WTC11 (cell line): ENCODE results near the gene TMEM116. TPM values are rescaled to one million over a fixed set of nuclear protein-coding genes. Genes with fewer than 3 reads are reported as not detected.

ENCODE experiments used
- ATAC-seq: fragments of 200-7000 bp; cut with Tn5 transposase; 2 replicates; pipeline ENCODE4 v1.10.0; 2021; ENCODE audit warnings: mild to moderate bottlenecking, moderate library complexity
- CTCF ChIA-PET: fragments of 300-600 bp; sonication (Branson Sonifier 250); formaldehyde crosslinking; loops from one replicate; lab custom pipeline; 2021; ENCODE audit warnings: antibody characterized with exemption; lab: Charles Lee
- POLR2A ChIA-PET: fragments of 350-600 bp; sonication (Branson Sonifier 250); formaldehyde crosslinking; loops from one replicate; lab custom pipeline; 2021; ENCODE audit warnings: antibody characterized with exemption; lab: Charles Lee
- DNase-seq: peaks from one replicate; pipeline ENCODE4 v3.0.0; 2021; ENCODE audit warnings: low spot score
- H3K27ac Mint-ChIP-seq: 2 replicates; pipeline ENCODE4 v1.8.0; 2021; ENCODE audit warnings: mixed read lengths
- H3K27me3 Mint-ChIP-seq: 2 replicates; pipeline ENCODE4 v1.8.0; 2021; ENCODE audit warnings: low read depth, mild to moderate bottlenecking, moderate library complexity, mixed read lengths
- H3K36me3 Mint-ChIP-seq: 2 replicates; pipeline ENCODE4 v1.8.0; 2021; ENCODE audit warnings: mixed read lengths
- H3K4me1 Mint-ChIP-seq: 2 replicates; pipeline ENCODE4 v1.8.0; 2022; ENCODE audit warnings: mixed read lengths
- H3K4me3 Mint-ChIP-seq: 2 replicates; pipeline ENCODE4 v1.8.0; 2021; ENCODE audit warnings: mild to moderate bottlenecking, moderate library complexity, mixed read lengths
- H3K9me3 Mint-ChIP-seq: 2 replicates; pipeline ENCODE4 v1.8.0; 2021; ENCODE audit warnings: mixed read lengths
- ATF1 ChIP-seq: sonication (generic); formaldehyde crosslinking; IDR thresholded peaks from 2 replicates; pipeline ENCODE4 v1.8.1; 2023; ENCODE audit warnings: mild to moderate bottlenecking, moderate library complexity, missing genetic modification reagents
- CBFB ChIP-seq: sonication (generic); formaldehyde crosslinking; IDR thresholded peaks from 2 replicates; pipeline ENCODE4 v1.8.1; 2022; ENCODE audit warnings: mild to moderate bottlenecking, low read depth, missing genetic modification reagents
- CREM ChIP-seq: sonication (generic); formaldehyde crosslinking; IDR thresholded peaks from 2 replicates; pipeline ENCODE4 v1.8.1; 2022; ENCODE audit warnings: mild to moderate bottlenecking, missing genetic modification reagents, moderate library complexity
- ELF4 ChIP-seq: sonication (generic); formaldehyde crosslinking; IDR thresholded peaks from 2 replicates; pipeline ENCODE4 v1.8.1; 2022; ENCODE audit warnings: low read depth, mild to moderate bottlenecking, moderate library complexity, missing genetic modification reagents
- FOXK1 ChIP-seq: sonication (generic); formaldehyde crosslinking; IDR thresholded peaks from 2 replicates; pipeline ENCODE4 v1.8.0; 2022; ENCODE audit warnings: mild to moderate bottlenecking, moderate library complexity, missing genetic modification reagents
- IRF2 ChIP-seq: sonication (generic); formaldehyde crosslinking; IDR thresholded peaks from 2 replicates; pipeline ENCODE4 v1.8.0; 2022; ENCODE audit warnings: low read depth, missing genetic modification reagents, borderline replicate concordance
- MXD4 ChIP-seq: fragments of 250-450 bp; sonication (Bioruptor Pico); IDR thresholded peaks from 2 replicates; pipeline ENCODE4 v1.8.0; 2021; ENCODE audit warnings: mild to moderate bottlenecking, moderate library complexity, borderline replicate concordance
- PRRX2 ChIP-seq: fragments of 250-450 bp; sonication (Bioruptor Pico); IDR thresholded peaks from 2 replicates; pipeline ENCODE4 v1.8.0; 2021; ENCODE audit warnings: mild to moderate bottlenecking
- RELA ChIP-seq: sonication (generic); formaldehyde crosslinking; IDR thresholded peaks from 2 replicates; pipeline ENCODE4 v1.8.1; 2022; ENCODE audit warnings: missing genetic modification reagents, mild to moderate bottlenecking, borderline replicate concordance
- RORB ChIP-seq: fragments of 250-450 bp; sonication (Bioruptor Pico); IDR thresholded peaks from 2 replicates; pipeline ENCODE4 v1.9.0; 2021; ENCODE audit warnings: mild to moderate bottlenecking
- SMAD4 ChIP-seq: sonication (generic); formaldehyde crosslinking; IDR thresholded peaks from 2 replicates; pipeline ENCODE4 v1.8.0; 2022; ENCODE audit warnings: mild to moderate bottlenecking, missing genetic modification reagents
- SOX15 ChIP-seq: fragments of 250-450 bp; sonication (Bioruptor Pico); IDR thresholded peaks from 2 replicates; pipeline ENCODE4 v1.9.0; 2021; ENCODE audit warnings: mild to moderate bottlenecking
- ZNF423 ChIP-seq: fragments of 250-450 bp; sonication (Bioruptor Pico); IDR thresholded peaks from 2 replicates; pipeline ENCODE4 v2.1.2; 2022; ENCODE audit warnings: mild to moderate bottlenecking, moderate library complexity
- total RNA-seq: library from RNA; stranded (reverse); gene quantifications from 3 replicates; pipeline ENCODE4 v1.2.3, GENCODE V29; 2021
- TF ChIP-seq, protein P1 (sequence below): fragments of 200-600 bp; IDR thresholded peaks from 2 replicates; pipeline ENCODE4 v1.8.0; 2022; ENCODE audit warnings: antibody characterized with exemption
- TF ChIP-seq, protein P2 (sequence below): fragments of 250-450 bp; sonication (Bioruptor Pico); conservative IDR thresholded peaks from 2 replicates; pipeline ENCODE4 v1.9.0; 2021; ENCODE audit warnings: mild to moderate bottlenecking
- TF ChIP-seq, protein P3 (sequence below): sonication (generic); formaldehyde crosslinking; IDR thresholded peaks from 2 replicates; pipeline ENCODE4 v1.8.1; 2023; ENCODE audit warnings: mild to moderate bottlenecking, missing genetic modification reagents, moderate library complexity
- TF ChIP-seq, protein P4 (sequence below): sonication (generic); formaldehyde crosslinking; IDR thresholded peaks from 2 replicates; pipeline ENCODE4 v1.8.1; 2022; ENCODE audit warnings: mild to moderate bottlenecking, moderate library complexity, missing genetic modification reagents
- TF ChIP-seq, protein P5 (sequence below): sonication (generic); formaldehyde crosslinking; conservative IDR thresholded peaks from 2 replicates; pipeline ENCODE4 v1.8.1; 2023; ENCODE audit warnings: mild to moderate bottlenecking, low read depth, missing genetic modification reagents, moderate library complexity
- TF ChIP-seq, protein P6 (sequence below): fragments of 250-450 bp; sonication (Bioruptor Pico); IDR thresholded peaks from 2 replicates; pipeline ENCODE4 v1.9.0; 2021; ENCODE audit warnings: mild to moderate bottlenecking

Gene TMEM116
- total RNA-seq, 1 experiment from 2014 or later, result 7.8 TPM

DNA sequence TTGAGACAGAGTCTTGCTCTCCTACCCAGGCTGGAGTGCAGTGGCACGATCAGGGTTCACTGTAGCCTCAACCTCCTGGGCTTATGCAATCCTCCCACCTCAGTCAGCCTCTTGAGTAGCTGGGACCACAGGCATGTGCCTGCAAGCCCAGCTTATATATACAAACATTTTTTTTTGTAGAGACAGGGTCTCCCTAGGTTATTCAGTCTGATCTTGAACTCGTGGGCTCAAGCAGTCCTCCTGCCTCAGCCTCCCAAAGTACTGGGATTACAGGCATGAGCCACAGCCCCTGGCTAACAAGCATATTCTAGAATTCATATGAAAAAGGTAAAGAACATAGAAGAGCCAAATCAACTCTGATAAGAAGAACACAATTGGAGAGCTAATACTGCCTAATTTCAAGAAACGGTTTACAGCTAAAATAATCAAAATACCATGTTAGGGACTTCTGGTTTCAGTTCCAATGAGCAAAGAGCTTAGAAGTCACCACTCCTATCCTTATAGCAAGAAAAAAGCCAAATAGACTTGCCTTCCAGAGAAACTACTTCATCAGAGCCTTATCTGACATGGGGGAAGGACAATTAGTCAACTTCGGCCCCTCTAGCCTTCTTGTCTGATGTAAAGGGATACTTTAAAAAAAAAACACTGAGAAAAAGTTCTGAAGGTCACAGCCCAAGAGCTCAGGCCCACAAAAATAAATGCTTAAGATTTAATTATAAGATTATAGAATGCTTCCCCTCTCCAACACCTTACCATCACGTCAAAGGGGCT, 37.6 kb downstream of the TMEM116 start (continued):
- TF ChIP-seq, protein P1, sequence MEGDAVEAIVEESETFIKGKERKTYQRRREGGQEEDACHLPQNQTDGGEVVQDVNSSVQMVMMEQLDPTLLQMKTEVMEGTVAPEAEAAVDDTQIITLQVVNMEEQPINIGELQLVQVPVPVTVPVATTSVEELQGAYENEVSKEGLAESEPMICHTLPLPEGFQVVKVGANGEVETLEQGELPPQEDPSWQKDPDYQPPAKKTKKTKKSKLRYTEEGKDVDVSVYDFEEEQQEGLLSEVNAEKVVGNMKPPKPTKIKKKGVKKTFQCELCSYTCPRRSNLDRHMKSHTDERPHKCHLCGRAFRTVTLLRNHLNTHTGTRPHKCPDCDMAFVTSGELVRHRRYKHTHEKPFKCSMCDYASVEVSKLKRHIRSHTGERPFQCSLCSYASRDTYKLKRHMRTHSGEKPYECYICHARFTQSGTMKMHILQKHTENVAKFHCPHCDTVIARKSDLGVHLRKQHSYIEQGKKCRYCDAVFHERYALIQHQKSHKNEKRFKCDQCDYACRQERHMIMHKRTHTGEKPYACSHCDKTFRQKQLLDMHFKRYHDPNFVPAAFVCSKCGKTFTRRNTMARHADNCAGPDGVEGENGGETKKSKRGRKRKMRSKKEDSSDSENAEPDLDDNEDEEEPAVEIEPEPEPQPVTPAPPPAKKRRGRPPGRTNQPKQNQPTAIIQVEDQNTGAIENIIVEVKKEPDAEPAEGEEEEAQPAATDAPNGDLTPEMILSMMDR, result no peak
- TF ChIP-seq, protein P2, sequence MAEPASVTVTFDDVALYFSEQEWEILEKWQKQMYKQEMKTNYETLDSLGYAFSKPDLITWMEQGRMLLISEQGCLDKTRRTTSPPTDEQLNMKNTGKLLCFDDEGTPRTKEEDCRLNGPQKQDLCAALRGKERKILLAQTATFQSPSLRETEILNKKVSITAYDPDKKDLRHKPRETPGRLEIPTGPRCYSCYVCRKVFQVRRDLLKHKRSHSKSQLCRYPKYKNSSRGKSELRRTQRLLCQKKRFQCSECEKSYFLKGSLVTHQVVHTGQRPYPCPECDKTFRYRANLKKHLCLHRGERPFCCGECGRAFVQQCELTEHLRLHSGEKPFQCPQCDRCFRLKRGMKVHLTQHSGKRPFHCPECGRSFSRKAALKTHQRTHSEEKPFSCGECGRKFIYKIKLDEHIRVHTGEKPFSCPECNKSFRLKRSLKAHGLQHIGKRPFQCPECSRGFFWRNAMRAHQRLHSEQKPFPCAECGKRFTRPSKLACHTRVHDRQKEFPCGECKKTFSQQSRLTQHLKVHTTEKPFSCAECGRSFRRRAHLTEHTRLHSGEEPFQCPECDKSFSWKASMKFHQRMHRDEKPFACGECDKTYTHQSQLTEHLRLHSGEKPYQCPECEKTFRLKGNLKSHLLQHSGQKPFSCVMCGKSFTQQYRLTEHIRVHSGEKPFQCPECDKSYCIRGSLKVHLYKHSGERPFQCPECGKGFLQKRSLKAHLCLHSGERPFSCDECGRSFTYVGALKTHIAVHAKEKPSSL (CRISPR knock-in tag), result no peak
- no peak for TF ChIP-seq IRF2 (CRISPR knock-in tag)
- TF ChIP-seq, protein P3, sequence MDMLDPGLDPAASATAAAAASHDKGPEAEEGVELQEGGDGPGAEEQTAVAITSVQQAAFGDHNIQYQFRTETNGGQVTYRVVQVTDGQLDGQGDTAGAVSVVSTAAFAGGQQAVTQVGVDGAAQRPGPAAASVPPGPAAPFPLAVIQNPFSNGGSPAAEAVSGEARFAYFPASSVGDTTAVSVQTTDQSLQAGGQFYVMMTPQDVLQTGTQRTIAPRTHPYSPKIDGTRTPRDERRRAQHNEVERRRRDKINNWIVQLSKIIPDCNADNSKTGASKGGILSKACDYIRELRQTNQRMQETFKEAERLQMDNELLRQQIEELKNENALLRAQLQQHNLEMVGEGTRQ, result no peak
- no peak for TF ChIP-seq SOX15 (CRISPR knock-in tag)

DNA sequence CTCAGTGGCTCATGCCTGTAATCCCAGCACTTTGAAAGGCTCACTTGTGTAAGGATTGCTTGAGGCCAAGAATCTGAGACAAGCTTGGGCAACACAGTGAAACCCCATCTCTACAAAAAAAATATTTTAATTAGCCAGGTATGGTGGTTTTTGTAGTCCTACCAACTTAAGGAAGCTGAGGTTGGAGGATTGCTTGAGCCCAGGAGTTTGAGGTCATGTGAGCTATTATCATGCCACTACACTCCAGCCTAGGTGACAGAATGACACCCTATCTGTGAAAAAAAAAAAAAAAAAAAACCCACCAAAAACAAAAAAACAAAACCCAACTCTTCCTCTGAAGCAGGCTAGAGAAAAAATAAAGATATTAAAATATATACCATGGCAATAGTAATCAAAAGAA, 41.2 kb downstream of the TMEM116 start:
- DNase-seq, result no peak
- POLR2A ChIA-PET, result no interaction called here
- TF ChIP-seq ZNF423 (CRISPR knock-in tag), result no peak
- TF ChIP-seq CBFB (CRISPR knock-in tag), result no peak
- TF ChIP-seq, protein P4, sequence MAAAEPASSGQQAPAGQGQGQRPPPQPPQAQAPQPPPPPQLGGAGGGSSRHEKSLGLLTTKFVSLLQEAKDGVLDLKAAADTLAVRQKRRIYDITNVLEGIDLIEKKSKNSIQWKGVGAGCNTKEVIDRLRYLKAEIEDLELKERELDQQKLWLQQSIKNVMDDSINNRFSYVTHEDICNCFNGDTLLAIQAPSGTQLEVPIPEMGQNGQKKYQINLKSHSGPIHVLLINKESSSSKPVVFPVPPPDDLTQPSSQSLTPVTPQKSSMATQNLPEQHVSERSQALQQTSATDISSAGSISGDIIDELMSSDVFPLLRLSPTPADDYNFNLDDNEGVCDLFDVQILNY (CRISPR knock-in tag), result no peak
- TF ChIP-seq, protein P5, sequence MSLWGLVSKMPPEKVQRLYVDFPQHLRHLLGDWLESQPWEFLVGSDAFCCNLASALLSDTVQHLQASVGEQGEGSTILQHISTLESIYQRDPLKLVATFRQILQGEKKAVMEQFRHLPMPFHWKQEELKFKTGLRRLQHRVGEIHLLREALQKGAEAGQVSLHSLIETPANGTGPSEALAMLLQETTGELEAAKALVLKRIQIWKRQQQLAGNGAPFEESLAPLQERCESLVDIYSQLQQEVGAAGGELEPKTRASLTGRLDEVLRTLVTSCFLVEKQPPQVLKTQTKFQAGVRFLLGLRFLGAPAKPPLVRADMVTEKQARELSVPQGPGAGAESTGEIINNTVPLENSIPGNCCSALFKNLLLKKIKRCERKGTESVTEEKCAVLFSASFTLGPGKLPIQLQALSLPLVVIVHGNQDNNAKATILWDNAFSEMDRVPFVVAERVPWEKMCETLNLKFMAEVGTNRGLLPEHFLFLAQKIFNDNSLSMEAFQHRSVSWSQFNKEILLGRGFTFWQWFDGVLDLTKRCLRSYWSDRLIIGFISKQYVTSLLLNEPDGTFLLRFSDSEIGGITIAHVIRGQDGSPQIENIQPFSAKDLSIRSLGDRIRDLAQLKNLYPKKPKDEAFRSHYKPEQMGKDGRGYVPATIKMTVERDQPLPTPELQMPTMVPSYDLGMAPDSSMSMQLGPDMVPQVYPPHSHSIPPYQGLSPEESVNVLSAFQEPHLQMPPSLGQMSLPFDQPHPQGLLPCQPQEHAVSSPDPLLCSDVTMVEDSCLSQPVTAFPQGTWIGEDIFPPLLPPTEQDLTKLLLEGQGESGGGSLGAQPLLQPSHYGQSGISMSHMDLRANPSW (CRISPR knock-in tag), result no peak
- TF ChIP-seq RELA (CRISPR knock-in tag), result no peak
- TF ChIP-seq FOXK1 (CRISPR knock-in tag), result no peak
- TF ChIP-seq CREM (CRISPR knock-in tag), result no peak
- no peak for TF ChIP-seq MXD4 (CRISPR knock-in tag)
- no peak for TF ChIP-seq ATF1 (CRISPR knock-in tag)
- TF ChIP-seq RORB (CRISPR knock-in tag), result no peak
- TF ChIP-seq, protein P6, sequence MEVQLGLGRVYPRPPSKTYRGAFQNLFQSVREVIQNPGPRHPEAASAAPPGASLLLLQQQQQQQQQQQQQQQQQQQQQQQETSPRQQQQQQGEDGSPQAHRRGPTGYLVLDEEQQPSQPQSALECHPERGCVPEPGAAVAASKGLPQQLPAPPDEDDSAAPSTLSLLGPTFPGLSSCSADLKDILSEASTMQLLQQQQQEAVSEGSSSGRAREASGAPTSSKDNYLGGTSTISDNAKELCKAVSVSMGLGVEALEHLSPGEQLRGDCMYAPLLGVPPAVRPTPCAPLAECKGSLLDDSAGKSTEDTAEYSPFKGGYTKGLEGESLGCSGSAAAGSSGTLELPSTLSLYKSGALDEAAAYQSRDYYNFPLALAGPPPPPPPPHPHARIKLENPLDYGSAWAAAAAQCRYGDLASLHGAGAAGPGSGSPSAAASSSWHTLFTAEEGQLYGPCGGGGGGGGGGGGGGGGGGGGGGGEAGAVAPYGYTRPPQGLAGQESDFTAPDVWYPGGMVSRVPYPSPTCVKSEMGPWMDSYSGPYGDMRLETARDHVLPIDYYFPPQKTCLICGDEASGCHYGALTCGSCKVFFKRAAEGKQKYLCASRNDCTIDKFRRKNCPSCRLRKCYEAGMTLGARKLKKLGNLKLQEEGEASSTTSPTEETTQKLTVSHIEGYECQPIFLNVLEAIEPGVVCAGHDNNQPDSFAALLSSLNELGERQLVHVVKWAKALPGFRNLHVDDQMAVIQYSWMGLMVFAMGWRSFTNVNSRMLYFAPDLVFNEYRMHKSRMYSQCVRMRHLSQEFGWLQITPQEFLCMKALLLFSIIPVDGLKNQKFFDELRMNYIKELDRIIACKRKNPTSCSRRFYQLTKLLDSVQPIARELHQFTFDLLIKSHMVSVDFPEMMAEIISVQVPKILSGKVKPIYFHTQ (CRISPR knock-in tag), result no peak
- TF ChIP-seq PRRX2, result no peak
- TF ChIP-seq ELF4 (CRISPR knock-in tag), result no peak
- no peak for TF ChIP-seq IRF2 (CRISPR knock-in tag)
- no peak for TF ChIP-seq SMAD4 (CRISPR knock-in tag)
- TF ChIP-seq, all 79 proteins: peak for 0
- no peak for ATAC-seq
- Mint-ChIP-seq H3K27me3 (no peaks in the 10 kb centered on the region; the same call in 1 of the 2 replicates), H3K4me1 (no peaks in the 10 kb centered on the region), H3K36me3 (peaks cover 14% of the 10 kb centered on the region), H3K27ac (no peak overlapping the region), H3K4me3 (no peak overlapping the region), H3K9me3 (peaks cover 18% of the 10 kb centered on the region)
- CTCF ChIA-PET, result interaction anchor here (0.6 kb wide), 1 partner anchor 968 kb away, joined by 5 read pairs; no protein-coding TSS in a partner anchor
